Fibroblast of peridontal ligament (primary cell): ENCODE measurements around the gene LANCL1.
"Not testable (repeated sequence)": the region's sequence is repeated elsewhere in the genome, so short reads cannot be mapped to it uniquely, and the experiment has no call there.

Experiments
- DNase-seq: peaks from one replicate; pipeline ENCODE4 v3.0.0-alpha.2; 2010; ENCODE audit errors: extremely low read depth

LANCL1 gene

DNA sequence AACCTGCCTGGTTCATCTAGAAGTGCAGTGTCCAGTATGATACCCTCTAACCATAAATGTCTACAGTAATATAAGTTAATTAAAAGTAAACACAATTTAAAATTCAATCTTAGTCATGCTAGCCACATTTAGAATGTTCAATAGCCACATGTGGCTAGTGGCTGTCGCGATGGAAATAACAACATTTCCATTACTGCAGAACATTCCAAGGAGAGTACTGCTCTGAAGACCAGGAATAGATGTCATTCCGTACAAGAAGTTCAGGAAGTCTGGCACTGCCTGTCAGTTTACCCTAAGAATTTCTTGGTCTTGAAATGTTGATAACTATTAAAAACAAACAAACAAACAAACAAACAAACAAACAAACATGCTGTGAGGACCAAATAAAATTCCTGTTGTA lies 17.2 kb downstream of the LANCL1 start:
- no peak for DNase-seq

DNA sequence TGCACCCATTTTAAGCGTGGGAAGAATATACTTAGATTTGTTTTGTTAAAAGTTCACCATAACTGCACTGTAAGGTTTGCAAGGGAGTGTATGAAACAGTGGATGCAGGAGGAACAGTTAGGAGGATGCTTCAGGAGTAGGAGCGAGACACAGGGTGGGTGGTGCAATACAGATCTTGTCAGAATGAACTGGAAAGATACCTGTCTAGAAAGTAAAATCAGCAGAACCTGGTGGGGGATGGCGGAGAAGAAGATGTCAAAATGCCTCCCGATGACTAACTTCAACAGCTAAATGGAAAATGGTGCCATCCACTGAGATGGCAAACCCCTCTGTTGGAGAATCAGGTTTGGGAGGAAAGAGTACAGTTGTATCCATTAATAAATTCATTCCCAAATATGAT lies 18.2 kb downstream of the LANCL1 start:
- no peak for DNase-seq

DNA sequence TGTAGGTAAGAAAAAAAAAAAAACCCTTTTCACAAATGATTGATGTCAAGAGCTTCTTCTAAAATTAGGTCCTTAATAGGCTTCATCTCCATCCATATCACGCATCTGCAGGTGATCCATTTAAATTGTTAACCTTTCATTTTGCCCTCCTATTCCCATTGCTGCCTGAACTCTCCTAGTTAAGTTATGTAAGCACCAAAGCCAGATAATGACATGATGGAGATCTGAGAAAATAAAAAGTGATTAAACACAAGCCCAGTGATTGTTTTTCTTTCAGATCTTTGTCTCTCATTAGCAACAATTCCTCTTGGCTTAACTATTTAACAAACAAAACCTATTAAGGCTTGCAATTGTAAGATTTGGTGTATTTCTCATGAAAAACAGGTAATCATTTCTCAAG lies 20.0 kb downstream of the LANCL1 start:
- DNase-seq, result no peak

DNA sequence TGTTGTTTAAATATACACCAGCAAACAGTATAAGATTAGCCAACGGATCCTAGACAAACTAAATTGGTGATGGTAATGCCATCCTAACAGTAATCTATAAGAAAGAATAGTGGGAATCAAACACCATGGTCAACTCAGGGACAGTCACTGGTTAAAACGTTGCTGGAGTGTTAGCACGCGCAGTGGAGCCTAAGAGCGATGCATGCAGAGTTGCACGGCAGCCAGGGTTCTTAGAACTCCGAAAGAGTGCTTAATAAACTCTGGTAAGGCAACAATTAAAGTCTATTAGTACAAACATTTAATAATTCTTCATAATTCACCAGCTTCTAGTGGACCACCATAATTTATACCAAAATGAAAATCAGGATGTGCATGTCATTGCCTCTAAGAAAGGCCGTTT lies 22.2 kb downstream of the LANCL1 start:
- DNase-seq, result no peak

DNA sequence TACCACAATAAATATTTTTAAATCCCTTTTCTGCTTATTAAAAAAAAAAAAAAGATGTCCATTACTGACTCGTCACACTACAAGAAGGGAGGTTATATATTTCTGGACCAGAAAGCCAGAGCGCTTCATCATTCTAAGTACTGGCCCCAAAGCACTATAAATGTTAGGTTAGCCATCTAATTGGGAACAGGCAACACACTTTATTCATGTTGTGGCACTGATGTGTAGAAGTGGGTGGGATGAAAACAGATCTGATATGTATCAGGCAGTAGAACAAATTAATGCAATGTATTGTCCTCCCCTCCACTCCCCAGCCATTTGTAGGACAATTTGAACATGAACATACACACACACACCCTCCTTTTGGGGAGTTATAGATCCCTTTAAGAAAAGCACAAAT lies 24.4 kb downstream of the LANCL1 start:
- DNase-seq, result no peak

DNA sequence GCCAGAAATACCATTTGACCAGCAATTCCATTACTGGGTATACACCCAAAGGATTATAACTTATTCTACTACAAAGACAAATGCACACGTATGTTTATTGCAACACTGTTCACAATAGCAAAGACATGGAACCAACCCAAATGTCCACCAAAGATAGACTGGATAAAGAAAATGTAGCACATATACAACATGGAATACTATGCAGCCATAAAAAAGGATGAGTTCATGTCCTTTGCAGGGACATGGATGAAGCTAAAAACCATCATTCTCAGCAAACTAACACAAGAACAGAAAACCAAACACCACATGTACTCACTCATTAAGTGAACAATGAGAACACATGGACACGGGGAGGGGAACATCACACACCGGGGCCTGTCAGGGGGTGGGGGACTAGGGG lies 25.6 kb downstream of the LANCL1 start:
- DNase-seq, result not testable (repeated sequence)

DNA sequence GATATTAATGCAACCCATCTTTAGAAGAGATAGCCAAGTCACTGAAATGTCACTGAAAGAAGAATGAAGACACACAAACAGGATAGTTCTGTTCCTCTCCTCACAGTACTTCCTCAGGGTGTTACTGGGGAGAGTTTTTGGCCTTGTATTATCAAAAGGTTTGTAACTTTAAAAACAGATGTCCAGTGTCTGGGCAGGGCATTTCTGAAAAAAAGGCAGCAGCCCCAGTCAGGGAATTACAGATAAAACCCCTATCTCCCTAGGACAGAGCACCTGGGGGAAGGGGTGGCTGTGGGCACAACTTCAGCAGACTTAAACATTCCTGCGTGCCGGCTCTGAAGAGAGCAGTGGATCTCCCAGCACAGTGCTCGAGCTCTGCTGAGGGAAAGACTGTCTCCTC lies 30.8 kb downstream of the LANCL1 start:
- no peak for DNase-seq

DNA sequence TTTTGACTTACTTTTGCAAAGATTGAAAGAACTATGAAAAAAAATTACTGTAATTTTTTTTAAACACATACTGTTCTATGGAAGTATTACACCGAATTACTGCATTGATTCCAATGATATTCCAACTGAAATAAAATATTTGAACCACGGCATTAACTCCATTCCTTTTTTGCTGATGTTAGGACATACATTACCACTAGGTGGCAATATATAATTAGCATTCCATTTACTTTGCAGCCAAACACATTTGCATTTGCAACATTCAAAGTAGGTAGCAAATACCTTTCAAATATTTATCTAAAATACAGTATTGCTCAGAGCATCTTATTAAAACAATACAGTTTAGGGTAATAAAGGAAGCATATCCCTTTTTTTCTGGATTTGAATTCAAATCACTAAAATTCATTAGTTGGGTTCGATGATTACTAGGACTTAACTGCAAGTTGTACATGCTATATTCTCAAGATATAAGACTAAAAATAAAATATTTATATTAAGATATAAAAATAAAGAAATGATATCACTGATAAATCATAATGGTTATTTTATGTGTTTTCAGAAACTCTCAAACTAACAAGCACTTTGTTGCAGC lies 31.3 kb downstream of the LANCL1 start:
- peak; percentile 46 for DNase-seq

DNA sequence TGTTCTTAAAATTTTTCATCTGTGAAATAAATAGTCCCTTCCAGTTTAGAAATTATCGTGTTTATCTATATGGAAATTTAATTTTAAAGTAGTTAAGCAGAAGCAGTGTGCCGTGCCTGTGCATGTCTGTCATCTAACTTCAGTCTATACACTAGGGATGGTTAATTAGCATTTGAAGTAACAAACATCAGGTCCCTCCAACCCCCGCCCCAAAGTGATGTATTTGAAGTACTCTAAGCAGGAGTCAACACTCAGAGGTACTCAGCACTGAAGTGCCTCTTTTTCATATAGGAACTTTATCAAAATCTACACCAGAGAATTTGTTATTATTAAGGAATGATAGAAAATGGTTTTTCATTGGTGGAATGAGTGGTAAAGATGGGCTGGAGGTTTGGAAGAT lies 33.0 kb downstream of the LANCL1 start:
- DNase-seq, result no peak

DNA sequence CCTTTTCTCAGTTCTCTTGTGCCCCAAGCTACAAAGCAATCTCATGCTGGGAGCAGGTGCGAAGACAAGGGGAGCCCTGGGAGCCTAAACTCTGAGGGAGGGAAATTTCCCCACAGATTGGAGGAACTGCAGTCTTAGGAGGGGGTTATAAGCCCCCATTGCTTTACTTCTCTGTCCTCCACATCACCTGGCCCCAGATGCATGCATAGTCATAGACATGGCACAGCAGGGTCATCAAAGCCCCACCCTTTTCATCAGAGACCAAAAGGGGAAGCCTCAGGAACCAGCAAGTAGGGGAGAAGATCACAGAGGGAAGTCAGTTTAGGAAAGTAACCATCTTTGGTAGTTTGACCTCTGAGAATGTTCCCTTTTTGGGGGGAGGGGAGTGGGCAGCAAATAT lies 33.7 kb downstream of the LANCL1 start:
- DNase-seq, result no peak

DNA sequence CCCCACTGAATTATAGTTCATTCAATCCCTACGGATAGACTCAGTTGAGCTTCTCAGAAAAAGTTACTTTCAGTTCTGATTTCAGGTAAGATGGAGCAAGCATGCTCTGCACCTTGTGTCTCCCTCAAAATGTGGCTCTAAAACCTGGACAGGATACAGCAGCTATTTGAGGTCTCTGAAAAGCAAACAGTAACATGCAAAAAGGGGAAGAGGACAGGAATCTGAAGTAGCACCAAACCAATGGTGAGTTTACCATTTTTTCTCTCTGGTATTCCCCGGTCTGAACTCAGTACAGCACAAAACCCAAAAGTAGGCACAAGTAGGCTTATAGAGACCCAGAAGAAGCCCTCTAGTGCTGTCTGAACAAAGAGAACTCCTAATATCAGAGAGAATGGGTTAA lies 34.1 kb downstream of the LANCL1 start:
- DNase-seq, result no peak

DNA sequence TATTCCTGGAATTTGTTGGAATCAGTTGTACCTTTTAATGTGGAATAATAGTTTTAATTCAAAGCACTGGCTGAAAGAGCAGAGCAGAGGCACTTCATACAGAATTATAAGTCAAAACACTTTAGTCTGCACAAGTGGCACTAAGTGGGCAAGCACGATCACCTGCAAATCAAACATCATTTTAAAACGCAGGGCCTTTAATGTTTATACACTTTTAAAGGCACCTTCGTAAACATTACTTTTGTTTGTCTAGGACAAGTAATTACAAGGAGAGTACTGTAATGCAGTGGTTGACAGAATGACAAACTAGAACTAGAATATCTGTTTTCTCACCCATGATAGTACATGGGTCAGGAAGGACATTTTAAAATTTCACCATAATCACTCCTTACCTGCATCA lies 36.4 kb downstream of the LANCL1 start:
- DNase-seq, result no peak

DNA sequence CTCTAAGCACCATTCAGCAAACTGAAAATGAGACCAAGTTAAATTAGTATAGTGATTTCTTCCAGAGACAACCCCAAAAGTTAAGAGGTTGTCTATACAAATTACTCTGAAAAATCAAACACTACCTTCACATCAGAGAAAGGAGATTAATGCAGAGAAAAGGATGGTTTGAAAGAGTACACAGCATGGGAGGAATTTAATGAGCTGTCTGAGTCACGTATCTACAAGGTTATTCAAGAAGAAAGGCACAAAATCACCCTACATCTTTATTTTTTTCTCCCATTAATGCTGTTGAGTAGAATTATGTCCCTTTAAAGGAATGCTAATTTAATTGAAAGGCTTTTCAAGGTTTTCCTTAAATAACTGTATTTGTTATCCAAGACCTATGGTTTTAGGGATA lies 41.1 kb downstream of the LANCL1 start:
- no peak for DNase-seq

DNA sequence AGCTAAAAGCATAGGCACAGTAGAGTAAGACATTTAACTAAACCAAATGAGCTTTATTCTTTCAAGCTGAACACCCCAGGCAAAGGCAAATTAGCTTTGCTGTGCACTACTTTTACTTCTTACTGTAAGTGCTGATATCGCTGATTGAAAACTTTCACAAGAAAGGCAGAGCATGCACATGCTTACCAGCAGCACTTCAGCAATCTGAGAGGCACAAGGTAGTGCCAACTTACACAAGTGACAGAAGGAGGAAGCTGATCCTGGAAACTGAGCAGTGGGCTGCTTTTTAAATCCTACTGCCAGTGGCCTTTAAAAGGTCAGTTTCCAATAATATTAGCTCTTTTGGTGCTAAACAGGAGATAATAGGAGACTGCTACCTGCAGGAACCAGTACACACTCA lies 43.9 kb downstream of the LANCL1 start:
- DNase-seq, result no peak

DNA sequence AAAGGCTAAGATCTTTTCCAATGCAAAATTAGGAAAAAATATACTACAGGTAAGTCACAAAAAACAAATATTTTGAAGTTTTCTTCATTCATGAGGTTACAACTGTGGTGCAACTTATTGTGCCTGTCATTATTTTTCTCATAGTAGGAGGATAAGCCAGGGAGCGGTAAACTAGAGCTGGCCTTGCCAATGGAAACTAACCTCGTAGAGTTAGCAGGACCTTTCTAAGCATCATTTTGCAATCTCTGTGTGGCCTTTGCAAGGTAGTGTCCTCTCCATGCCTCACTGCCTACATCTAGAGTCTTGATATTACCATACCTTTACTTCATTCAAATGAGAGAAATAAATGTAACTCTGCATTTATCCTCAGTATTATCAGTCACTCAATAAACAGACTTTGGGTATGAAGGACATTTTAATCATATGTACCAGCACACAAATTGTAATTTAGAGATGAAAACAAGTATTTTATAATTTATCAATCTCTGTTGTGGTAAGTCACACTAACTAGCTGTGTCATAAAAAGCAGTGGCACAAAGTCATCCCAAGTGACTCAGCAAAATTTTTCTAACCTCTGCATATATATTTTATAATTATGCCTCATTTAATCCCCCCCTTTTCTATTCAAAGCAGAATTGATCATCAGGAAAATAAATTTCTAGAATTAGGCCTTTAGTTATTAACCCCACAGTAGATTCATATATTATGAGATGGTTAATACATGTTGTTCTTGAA lies 47.0 kb downstream of the LANCL1 start:
- DNase-seq, result no peak

DNA sequence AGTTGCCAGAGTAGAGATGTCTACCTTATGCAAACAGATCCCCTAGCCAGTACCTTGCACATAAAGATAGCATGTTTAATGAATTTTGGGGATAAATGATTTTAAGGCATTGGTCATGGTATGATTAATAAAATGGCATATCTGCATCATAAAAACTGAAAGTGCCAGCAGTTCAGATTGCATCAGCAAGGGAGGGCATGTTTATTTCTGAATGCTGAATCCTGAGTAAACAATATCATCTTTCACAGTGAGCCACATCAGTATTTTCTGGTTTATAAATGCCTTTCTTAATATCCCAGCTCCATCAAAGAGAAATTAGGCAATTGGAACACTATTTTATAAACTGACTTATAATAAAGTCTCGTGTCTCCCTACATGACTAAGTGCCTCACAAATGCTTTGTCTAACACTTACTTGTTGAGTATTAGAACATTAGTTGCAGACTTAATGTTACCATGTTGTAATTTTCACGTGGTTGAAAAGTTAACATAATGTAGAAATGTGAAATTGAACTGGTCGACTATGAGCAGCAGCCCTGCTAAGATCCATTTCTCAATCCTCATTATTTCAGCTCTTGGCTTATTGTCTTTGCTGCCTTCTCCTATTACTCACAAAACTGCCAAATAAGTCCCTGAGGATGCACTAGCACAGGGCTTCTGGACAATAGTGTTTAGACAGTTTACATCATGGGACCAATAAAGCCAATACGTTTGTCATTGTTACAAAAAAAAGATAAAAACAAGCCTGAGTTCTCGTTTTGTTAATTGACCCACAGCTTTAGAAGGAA lies 48.0 kb downstream of the LANCL1 start:
- peak; percentile 64 for DNase-seq

DNA sequence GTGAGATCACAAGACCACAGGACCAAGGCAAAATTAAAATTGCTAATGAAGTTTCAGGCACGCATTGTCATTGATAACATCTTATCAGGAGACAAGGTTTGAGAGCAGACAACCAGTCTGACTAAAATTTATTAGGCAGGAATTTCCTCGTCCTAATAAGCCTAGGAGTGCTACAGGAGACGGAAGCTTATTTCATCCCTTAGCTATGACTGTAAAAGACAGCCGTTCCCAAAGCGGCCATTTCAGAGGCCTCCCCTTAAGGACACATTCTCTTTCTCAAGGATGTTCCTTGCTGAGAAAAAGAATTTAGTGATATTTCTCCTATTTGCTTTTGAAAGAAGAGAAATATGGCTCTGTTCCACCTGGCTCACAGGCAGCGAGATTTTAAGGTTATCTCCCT lies 49.2 kb downstream of the LANCL1 start:
- not testable (repeated sequence) for DNase-seq

DNA sequence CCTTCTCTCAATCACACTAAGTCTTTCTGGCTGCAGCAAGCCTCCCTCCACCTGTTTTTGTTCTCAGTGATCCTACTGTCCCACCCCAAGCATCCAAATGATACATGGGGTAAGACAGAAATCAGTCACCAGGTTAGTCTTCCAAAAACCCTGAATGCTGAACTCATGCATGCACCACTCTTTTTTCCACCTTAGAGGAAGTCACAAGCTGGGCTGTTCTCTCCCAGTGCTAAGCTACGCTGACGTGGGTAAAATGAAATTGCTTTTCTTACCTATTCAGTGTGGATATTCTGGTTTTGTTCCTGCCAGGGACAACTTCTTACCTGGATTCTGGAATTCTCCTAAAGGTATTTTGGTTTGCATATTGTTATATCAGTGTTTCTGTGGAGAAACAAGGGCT lies 54.2 kb downstream of the LANCL1 start:
- DNase-seq, result no peak

DNA sequence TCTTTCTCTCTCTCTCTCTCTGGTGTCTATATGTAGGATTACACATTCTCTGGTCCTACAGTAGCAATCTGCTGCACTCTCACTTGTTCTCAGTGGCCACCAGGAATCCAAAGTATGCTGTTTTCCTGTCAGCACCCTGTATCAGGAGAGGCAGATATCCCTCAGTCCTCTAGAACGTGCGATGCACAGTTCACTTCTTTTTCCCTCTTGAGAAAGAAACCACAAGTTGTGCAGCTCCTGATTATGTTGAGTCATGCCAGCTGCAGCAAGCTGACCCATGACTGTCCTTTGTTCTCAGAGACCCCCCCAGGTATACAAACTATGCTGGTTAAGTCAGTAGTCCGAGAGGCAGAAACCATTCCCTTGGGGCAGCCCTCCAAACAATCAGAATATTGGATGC lies 54.6 kb downstream of the LANCL1 start:
- peak; percentile 60 for DNase-seq

DNA sequence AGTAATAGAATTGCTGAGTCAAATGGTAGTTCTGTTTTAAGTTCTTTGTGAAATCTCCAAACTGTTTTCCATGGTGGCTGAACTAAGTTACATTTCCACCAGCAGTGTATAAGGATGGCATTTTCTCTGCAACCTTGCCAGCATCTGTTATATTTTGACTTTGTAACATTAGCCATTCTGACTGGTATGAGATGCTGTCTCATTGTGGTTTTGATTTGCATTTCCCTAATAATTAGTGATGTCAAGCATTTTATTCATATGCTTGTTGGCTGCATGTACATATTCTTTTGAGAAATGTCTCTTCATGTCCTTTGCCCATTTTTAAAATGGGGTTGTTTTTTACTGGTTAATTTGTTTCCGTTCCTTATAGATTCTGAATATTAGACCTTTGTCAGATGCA lies 63.9 kb downstream of the LANCL1 start:
- no peak for DNase-seq

DNA sequence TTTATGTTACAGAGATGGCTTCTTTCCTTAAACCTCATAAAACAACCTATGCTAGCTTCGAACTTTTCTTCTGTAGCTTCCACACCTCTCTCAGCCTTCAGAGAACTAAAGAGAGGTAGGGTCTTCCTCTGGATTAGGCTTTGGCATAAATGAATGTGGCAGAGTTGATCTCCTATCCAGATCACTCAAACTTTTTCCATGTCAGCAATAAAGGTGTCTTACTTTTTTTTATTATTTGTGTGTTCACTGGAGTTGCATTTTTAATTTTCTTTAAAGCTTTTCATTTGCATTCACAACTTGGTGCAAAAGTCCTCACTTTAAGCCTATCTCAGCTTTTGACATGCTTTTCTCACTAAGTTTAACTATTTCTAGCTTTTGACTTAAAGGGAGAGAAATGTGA lies 66.0 kb downstream of the LANCL1 start:
- DNase-seq, result no peak

DNA sequence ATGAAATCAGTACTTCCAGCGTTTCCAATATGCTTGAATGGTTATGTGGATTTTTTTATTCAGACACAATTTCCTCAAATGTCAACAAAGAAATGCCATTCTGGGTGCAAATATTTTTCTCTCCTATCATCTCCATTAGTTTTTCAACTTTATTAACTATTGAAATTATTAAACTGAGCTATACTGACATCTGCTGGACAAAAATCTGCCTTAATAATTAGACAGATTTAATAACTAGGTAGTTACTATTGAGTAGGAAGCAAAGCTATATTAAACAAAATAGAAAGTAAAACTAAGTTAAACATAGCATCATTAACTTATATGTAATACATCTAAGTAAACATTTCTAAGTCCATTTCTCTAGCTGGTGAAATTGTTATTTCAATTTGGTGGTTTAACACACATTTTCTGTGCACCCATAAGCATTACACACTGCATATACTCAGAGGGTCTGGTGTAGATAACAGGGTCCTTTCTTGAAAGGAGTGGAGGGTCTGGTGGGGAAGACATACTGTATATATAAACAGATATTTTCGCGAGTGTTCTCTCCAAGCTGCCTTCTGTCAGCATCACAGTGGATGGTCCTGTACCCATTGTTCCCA lies 77.0 kb downstream of the LANCL1 start:
- peak; percentile 5 for DNase-seq

DNA sequence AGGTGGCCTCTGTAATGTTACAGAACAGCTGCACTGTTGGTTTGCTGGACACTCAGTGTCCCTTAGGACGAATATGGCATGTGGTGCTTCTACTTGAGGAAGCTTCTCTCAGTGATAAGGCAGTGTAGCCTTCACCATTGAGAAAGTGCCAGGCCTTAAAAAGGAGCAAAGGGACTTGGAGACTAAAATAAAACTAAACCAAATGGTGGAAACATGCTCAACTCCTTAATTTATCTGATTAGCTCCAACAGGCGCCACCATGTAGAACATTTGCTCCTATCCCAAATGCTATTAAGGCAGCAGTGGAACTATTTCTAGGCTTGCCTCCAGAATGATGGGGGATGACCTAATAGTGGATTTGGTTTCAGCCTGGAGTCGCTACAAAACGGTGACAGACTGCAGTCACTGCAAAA lies 84.1 kb downstream of the LANCL1 start:
- no peak for DNase-seq
